Left lung (tissue), 10 donors: ENCODE results near the gene PRICKLE4. TPM values are rescaled to one million over a fixed set of nuclear protein-coding genes. Genes with fewer than 3 reads are reported as not detected.

Source experiments
- ATAC-seq: fragments of 200-7000 bp; cut with Tn5 transposase; one replicate; pipeline ENCODE4 v1.9.1; 2020; ENCODE audit warnings: moderate library complexity
- DNase-seq, 4 donors: peaks; one replicate each; pipeline ENCODE4 v3.0.0-alpha.2; 2013 to 2020
- H3K27ac ChIP-seq, 2 donors: fragments of 200-600 bp; sonication (generic) in 1 of 2; one replicate each; pipeline versions ENCODE4 v1.5.0 to v1.8.0; 2020 to 2021
- H3K27me3 ChIP-seq, 2 donors: fragments of 200-600 bp; sonication (generic) in 1 of 2; one replicate each; pipeline versions ENCODE4 v1.5.0 to v1.8.0; 2020 to 2021
- H3K36me3 ChIP-seq, 2 donors: fragments of 200-600 bp; sonication (generic) in 1 of 2; one replicate each; pipeline versions ENCODE4 v1.5.0 to v1.8.0; 2020 to 2021
- H3K4me1 ChIP-seq, 2 donors: fragments of 200-600 bp; one replicate each; pipeline ENCODE4 v1.8.0; 2021
- H3K4me3 ChIP-seq, 2 donors: fragments of 200-600 bp; sonication (generic) in 1 of 2; one replicate each; pipeline versions ENCODE4 v1.5.0 to v1.8.0; 2020 to 2021; ENCODE audit warnings: mild to moderate bottlenecking in 1 of 2
- H3K9me3 ChIP-seq, 2 donors: fragments of 200-600 bp; sonication (generic) in 1 of 2; one replicate each; pipeline versions ENCODE4 v1.5.0 to v1.8.0; 2020 to 2021
- intact Hi-C, 2 donors: fragments of 100-400 bp; cut with DNase I; formaldehyde crosslinking; loops; one replicate each; pipeline versions ENCODE4 v1.11.2 to v1.14.2; 2022
- polyA plus RNA-seq, 6 donors: library from polyadenylated mRNA; unstranded; fragments of 120-200 nt; gene quantifications; one replicate each; pipeline ENCODE4 v1.2.1, GENCODE V29; 2013; ENCODE audit not compliant: insufficient read length in 6 of 6
- total RNA-seq, 2 donors: library from RNA; stranded (reverse); fragmentation: NEBNext Ultra II Directional; extraction: Animal tissue kit (Norgen Biotek cat#: 25700); gene quantifications; one replicate each; pipeline ENCODE4 v1.2.1, GENCODE V29; 2021
- TF ChIP-seq, protein P1 (sequence below), 2 donors: fragments of 200-600 bp; sonication (generic) in 1 of 2; IDR thresholded peaks; one replicate each; pipeline versions ENCODE4 v1.5.0 to v1.8.0; 2021; ENCODE audit warnings: antibody characterized with exemption in 2 of 2
- donor health status: DM: no; HTN: yes; CAD: no.
- donor health status: DM: no; HTN: no; CAD: no.

Gene PRICKLE4
- total and polyA plus RNA-seq, 8 donors, result 4.5 to 13.7 (median 10.3) TPM

DNA sequence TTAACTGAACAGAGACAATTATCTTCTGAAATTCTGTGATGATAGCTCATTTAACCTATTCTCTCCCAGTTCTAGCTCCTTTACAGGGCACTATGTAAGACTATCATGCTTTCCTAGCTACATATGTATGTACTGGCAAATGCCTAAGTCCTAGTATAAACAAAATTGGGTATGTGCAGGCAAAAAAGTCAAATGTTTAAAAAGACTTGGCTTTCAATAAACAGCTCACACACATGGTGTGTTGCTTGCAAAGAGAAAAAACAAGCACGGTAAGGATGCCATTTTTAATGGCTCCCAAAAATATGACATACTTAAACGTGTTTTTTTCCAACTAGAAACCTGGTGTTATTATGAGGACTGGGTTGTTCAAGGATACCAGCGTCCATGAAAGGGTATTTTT, 51.7 kb downstream of the PRICKLE4 start:
- no peak for ATAC-seq

DNA sequence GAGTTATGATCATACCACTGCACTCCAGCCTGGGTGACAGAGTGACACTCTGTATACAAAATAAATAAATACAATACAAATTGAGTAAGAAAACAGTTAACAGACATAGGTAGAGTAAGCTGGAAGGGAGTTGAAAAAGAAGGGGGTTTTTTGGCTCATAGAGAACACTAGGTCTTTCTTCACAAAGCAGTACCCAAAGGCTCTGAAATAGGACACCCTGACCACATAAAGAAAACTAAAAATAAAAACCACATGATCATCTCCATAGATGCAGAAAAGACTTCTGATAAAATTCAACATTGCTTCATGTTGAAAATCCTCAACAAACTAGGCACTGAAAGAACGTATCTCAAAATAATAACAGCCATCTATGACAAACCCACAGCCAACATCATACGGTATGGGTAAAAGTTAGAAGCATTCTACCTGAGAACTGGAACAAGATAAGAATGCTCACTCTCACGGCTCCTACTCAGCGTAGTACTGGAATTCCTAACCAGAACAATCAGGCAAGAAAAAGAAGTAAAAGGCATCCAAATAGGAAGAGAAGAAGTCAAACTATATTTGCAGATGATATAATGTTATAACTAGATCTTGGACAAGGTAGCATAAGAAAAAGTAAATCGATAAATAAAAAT, 55.6 kb downstream of the PRICKLE4 start:
- Histone ChIP-seq H3K4me1 (no peaks in the 10 kb centered on the region), H3K9me3 (no peaks in the 10 kb centered on the region), H3K27me3 (no peaks in the 10 kb centered on the region), H3K4me3 (no peak overlapping the region), H3K36me3 (no peaks in the 10 kb centered on the region), H3K27ac (no peak overlapping the region)
- TF ChIP-seq, protein P1, sequence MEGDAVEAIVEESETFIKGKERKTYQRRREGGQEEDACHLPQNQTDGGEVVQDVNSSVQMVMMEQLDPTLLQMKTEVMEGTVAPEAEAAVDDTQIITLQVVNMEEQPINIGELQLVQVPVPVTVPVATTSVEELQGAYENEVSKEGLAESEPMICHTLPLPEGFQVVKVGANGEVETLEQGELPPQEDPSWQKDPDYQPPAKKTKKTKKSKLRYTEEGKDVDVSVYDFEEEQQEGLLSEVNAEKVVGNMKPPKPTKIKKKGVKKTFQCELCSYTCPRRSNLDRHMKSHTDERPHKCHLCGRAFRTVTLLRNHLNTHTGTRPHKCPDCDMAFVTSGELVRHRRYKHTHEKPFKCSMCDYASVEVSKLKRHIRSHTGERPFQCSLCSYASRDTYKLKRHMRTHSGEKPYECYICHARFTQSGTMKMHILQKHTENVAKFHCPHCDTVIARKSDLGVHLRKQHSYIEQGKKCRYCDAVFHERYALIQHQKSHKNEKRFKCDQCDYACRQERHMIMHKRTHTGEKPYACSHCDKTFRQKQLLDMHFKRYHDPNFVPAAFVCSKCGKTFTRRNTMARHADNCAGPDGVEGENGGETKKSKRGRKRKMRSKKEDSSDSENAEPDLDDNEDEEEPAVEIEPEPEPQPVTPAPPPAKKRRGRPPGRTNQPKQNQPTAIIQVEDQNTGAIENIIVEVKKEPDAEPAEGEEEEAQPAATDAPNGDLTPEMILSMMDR (IDR thresholded peaks at IDR 0.05), result no peak
- intact Hi-C loops, result no loop called here
- ATAC-seq (peak; percentile 18), DNase-seq (no peak)

More for the DNA sequence above, 51.7 kb downstream of the PRICKLE4 start:
- intact Hi-C loops, result no loop called here
- H3K9me3 ChIP-seq, result no peaks in the 10 kb centered on the region
- H3K27ac ChIP-seq, result no peak overlapping the region
- no peak overlapping the region for H3K4me3 ChIP-seq
- no peaks in the 10 kb centered on the region for H3K36me3 ChIP-seq
- no peak for DNase-seq
- H3K4me1 ChIP-seq, result no peaks in the 10 kb centered on the region
- TF ChIP-seq, protein P1 (IDR thresholded peaks at IDR 0.05), result no peak
- H3K27me3 ChIP-seq, result no peaks in the 10 kb centered on the region

DNA sequence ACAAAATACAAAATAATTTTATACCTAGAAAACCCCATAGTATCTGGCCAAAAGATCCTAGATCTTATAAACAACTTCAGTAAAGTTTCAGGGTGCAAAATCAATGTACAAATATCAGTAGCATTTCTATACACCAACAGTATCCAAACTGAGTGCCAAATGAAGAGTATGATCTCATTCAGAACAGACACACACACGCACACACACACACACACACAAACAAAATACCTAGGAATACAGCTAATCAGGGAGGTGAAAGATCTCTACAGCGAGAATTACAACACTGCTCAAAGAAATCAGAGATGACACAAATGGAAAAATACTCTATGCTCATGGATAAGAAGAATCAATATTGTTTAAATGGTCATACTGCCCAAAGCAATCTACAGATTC, 56.1 kb downstream of the PRICKLE4 start:
- DNase-seq (no peak), ATAC-seq (no peak)
- no peaks in the 10 kb centered on the region for H3K27me3 ChIP-seq
- no peaks in the 10 kb centered on the region for H3K36me3 ChIP-seq
- no peak overlapping the region for H3K4me3 ChIP-seq
- no peaks in the 10 kb centered on the region for H3K4me1 ChIP-seq
- H3K27ac ChIP-seq, result no peak overlapping the region
- intact Hi-C loops, result no loop called here
- TF ChIP-seq, protein P1 (IDR thresholded peaks at IDR 0.05), result no peak
- H3K9me3 ChIP-seq, result no peaks in the 10 kb centered on the region

Other genes starting within 250 kb of the PRICKLE4 start
- gene FOXP4, start 234.4 kb upstream of the PRICKLE4 start, total RNA-seq, result 10 to 100 TPM; 26.9 to 33.7 TPM
- gene FOXP4, start 234.4 kb upstream of the PRICKLE4 start, polyA plus RNA-seq, result 10 to 100 TPM; 52.4 to 77.9 (median 64.6) TPM
- 10 to 100 TPM; 25.9 to 45.9 TPM for gene MDFI, start 142.3 kb upstream of the PRICKLE4 start, total RNA-seq
- 100 to 1,000 TPM in 5 of 6 donors, 10 to 100 TPM in 1; 95.5 to 139 (median 120) TPM for gene MDFI, start 142.3 kb upstream of the PRICKLE4 start, polyA plus RNA-seq
- gene TFEB, start 45.2 kb upstream of the PRICKLE4 start, total RNA-seq, result 10 to 100 TPM; 22.0 to 37.0 TPM
- gene TFEB, start 45.2 kb upstream of the PRICKLE4 start, polyA plus RNA-seq, result 10 to 100 TPM in 2 of 6 donors, 1 to 10 TPM in 4; 7.6 to 12.9 (median 9.1) TPM
- gene PGC, start 33.4 kb upstream of the PRICKLE4 start, total RNA-seq, result 100 to 1,000 TPM; 175 to 266 TPM
- gene PGC, start 33.4 kb upstream of the PRICKLE4 start, polyA plus RNA-seq, result 1 to 10 TPM; 5.4 to 9.9 (median 7.4) TPM
- gene FRS3, start 882 bp upstream of the PRICKLE4 start, total RNA-seq, result 1 to 10 TPM; 5.3 to 5.7 TPM
- gene FRS3, start 882 bp upstream of the PRICKLE4 start, polyA plus RNA-seq, result 10 to 100 TPM in 2 of 6 donors, 1 to 10 TPM in 4; 8.0 to 10.9 (median 9.8) TPM
- 100 to 1,000 TPM; 169 to 176 TPM for gene TOMM6, start 6.9 kb downstream of the PRICKLE4 start, total RNA-seq
- gene TOMM6, start 6.9 kb downstream of the PRICKLE4 start, polyA plus RNA-seq, result 100 to 1,000 TPM; 176 to 203 (median 196) TPM
- gene USP49, start 114.6 kb downstream of the PRICKLE4 start, total RNA-seq, result 1 to 10 TPM; 3.8 to 4.3 TPM
- gene USP49, start 114.6 kb downstream of the PRICKLE4 start, polyA plus RNA-seq, result 10 to 100 TPM; 12.7 to 16.4 (median 14.2) TPM
- 10 to 100 TPM; 19.7 to 26.9 TPM for gene MED20, start 140.4 kb downstream of the PRICKLE4 start, total RNA-seq
- 10 to 100 TPM; 23.8 to 32.1 (median 29.6) TPM for gene MED20, start 140.4 kb downstream of the PRICKLE4 start, polyA plus RNA-seq
- 10 to 100 TPM; 12.6 to 23.4 TPM for gene BYSL, start 140.7 kb downstream of the PRICKLE4 start, total RNA-seq
- gene BYSL, start 140.7 kb downstream of the PRICKLE4 start, polyA plus RNA-seq, result 10 to 100 TPM; 21.4 to 24.9 (median 24.3) TPM
- gene CCND3, start 161.0 kb downstream of the PRICKLE4 start, total RNA-seq, result 100 to 1,000 TPM; 148 to 153 TPM
- 10 to 100 TPM; 37.5 to 50.3 (median 44.8) TPM for gene CCND3, start 161.0 kb downstream of the PRICKLE4 start, polyA plus RNA-seq